IPS-15b (cell line): ENCODE results near the gene HMGN4.

Experiments
- H3K27me3 ChIP-seq: one replicate; pipeline ENCODE4 v1.6.1; 2013; ENCODE audit warnings: low read length; ENCODE audit not compliant: control insufficient read depth, insufficient read depth
- H3K36me3 ChIP-seq: one replicate; pipeline ENCODE4 v1.6.1; 2013; ENCODE audit warnings: low read length; ENCODE audit not compliant: control insufficient read depth, insufficient read depth
- H3K4me1 ChIP-seq: one replicate; pipeline ENCODE4 v1.6.1; 2013; ENCODE audit warnings: mild to moderate bottlenecking, low read length; ENCODE audit not compliant: control insufficient read depth, insufficient read depth
- H3K4me3 ChIP-seq: one replicate; pipeline ENCODE4 v1.5.1; 2013; ENCODE audit warnings: low read depth, low read length
- H3K9ac ChIP-seq: one replicate; pipeline ENCODE4 v1.6.1; 2013; ENCODE audit warnings: low read depth, mild to moderate bottlenecking, low read length
- H3K9me3 ChIP-seq: one replicate; pipeline ENCODE4 v1.6.1; 2013; ENCODE audit warnings: mild to moderate bottlenecking, low read length; ENCODE audit not compliant: control insufficient read depth, insufficient read depth

HMGN4 gene

GRCh38 chr6:26594730-26595632, 56.8 kb downstream of the HMGN4 start:
- Histone ChIP-seq H3K9me3 (no peaks in the 10 kb centered on the region), H3K9ac (no peak overlapping the region), H3K4me3 (peak overlapping the region; percentile 99), H3K4me1 (peaks cover 5% of the 10 kb centered on the region), H3K27me3 (no peaks in the 10 kb centered on the region), H3K36me3 (peaks cover 12% of the 10 kb centered on the region)

DNA sequence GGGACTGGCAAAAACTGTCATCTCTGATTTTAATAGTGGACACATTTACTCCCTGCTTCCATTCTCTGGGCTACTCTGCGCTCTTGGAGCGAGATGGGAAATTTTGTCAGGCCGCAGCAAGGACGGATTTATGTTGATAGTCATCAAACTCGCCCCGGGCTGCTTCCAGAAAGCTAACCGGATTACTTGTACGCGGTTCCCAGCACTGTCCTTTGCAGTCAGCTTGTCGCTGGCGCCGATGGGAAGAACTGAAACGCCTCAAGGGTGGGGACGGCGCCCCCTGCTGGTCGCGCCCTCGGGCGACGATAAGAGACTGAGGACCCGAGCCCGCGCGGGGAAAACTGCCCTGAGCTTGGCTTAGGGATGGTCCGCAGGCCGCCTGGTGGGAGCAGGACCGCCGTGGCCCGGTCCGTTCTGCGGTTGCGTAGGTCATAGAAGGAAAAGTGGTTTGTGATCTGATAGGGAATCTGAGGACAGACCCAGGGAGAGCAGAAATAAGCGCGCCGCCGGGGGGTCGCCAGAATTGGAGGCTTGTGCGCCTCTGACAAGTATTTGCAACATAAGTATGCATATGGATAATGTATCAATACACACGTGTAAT, 57.6 kb downstream of the HMGN4 start:
- Histone ChIP-seq H3K9ac (no peak overlapping the region), H3K27me3 (no peaks in the 10 kb centered on the region), H3K36me3 (peaks cover 12% of the 10 kb centered on the region), H3K9me3 (no peaks in the 10 kb centered on the region), H3K4me1 (peaks cover 5% of the 10 kb centered on the region), H3K4me3 (peak overlapping the region; percentile 99)
